ENCODE data around the gene CTU1. TPM values are rescaled to one million over a fixed set of nuclear protein-coding genes. Genes with fewer than 3 reads are reported as not detected.

Gene CTU1
- total and polyA plus RNA-seq, 10 of the 15 experiments (the other 5 are each of a cell fraction or from before 2014, with no cell fraction given), result 0.02 to 10.5 (median 3.0) TPM; not detected in 1

- TF ChIP-seq POU2F2 (IDR thresholded peaks at IDR 0.05; ENCODE audit: borderline replicate concordance, low read depth, low read length), result no peak
- peak; percentile 70 for TF ChIP-seq ZNF24 (IDR thresholded peaks at IDR 0.05)
- TF ChIP-seq USF2 (IDR thresholded peaks at IDR 0.05; ENCODE audit: borderline replicate concordance, low read depth, low read length), result no peak
- no peak for TF ChIP-seq E4F1 (IDR thresholded peaks at IDR 0.05; ENCODE audit: borderline replicate concordance, partially characterized antibody)
- no peak for TF ChIP-seq LARP7 (IDR thresholded peaks at IDR 0.05)
- no peak for TF ChIP-seq MTA2 (IDR thresholded peaks at IDR 0.05; ENCODE audit: low read depth)
- TF ChIP-seq, protein P1, sequence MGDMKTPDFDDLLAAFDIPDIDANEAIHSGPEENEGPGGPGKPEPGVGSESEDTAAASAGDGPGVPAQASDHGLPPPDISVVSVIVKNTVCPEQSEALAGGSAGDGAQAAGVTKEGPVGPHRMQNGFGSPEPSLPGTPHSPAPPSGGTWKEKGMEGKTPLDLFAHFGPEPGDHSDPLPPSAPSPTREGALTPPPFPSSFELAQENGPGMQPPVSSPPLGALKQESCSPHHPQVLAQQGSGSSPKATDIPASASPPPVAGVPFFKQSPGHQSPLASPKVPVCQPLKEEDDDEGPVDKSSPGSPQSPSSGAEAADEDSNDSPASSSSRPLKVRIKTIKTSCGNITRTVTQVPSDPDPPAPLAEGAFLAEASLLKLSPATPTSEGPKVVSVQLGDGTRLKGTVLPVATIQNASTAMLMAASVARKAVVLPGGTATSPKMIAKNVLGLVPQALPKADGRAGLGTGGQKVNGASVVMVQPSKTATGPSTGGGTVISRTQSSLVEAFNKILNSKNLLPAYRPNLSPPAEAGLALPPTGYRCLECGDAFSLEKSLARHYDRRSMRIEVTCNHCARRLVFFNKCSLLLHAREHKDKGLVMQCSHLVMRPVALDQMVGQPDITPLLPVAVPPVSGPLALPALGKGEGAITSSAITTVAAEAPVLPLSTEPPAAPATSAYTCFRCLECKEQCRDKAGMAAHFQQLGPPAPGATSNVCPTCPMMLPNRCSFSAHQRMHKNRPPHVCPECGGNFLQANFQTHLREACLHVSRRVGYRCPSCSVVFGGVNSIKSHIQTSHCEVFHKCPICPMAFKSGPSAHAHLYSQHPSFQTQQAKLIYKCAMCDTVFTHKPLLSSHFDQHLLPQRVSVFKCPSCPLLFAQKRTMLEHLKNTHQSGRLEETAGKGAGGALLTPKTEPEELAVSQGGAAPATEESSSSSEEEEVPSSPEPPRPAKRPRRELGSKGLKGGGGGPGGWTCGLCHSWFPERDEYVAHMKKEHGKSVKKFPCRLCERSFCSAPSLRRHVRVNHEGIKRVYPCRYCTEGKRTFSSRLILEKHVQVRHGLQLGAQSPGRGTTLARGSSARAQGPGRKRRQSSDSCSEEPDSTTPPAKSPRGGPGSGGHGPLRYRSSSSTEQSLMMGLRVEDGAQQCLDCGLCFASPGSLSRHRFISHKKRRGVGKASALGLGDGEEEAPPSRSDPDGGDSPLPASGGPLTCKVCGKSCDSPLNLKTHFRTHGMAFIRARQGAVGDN (IDR thresholded peaks at IDR 0.05), result no peak
- in situ Hi-C loops (cut with MboI) (no loop called here), intact Hi-C loops (cut with micrococcal nuclease; ENCODE audit: unreplicated experiment) (no loop called here)
- Histone ChIP-seq H3K9me3 (replicated peaks; ENCODE audit: control insufficient read depth, insufficient read depth, low read length) (no peaks in the 10 kb centered on the region; the same call in 2 of the 3 replicates), H3K9ac (ENCODE audit: control insufficient read depth, insufficient read depth, low read length) (no peak overlapping the region), H4K20me1 (ENCODE audit: control insufficient read depth, insufficient read depth) (no peaks in the 10 kb centered on the region), H2AFZ (ENCODE audit: control insufficient read depth, low read depth, low read length) (no peak overlapping the region), H3K36me3 (ENCODE audit: control insufficient read depth in 2 of 2, insufficient read depth in 2 of 2, low read length in 1 of 2) (no peaks in the 10 kb centered on the region), H3K4me3 (no peak overlapping the region), H3K27ac (ENCODE audit: control insufficient read depth, insufficient read depth) (no peak overlapping the region), H3K4me2 (ENCODE audit: control insufficient read depth, insufficient read depth) (no peak overlapping the region), H3K27me3 (replicated peaks in 1 of 2; ENCODE audit: control insufficient read depth in 2 of 2, insufficient read depth in 2 of 2, low read length in 1 of 2) (no peaks in the 10 kb centered on the region; a peak in 1 of 4 replicates), H3K79me2 (ENCODE audit: control insufficient read depth, insufficient read depth, low read length) (no peaks in the 10 kb centered on the region), H3K4me1 (ENCODE audit: control insufficient read depth, insufficient read depth, low read length) (no peaks in the 10 kb centered on the region)
- ChIA-PET SMC1A (ENCODE audit: uncharacterized antibody, unreplicated experiment) (no interaction called here), POLR2A (no interaction called here), RAD21 (ENCODE audit: unreplicated experiment) (no interaction called here), CTCF (no interaction called here)
- ATAC-seq (no peak), FAIRE-seq (no peak), DNase-seq (ENCODE audit: low read depth, low spot score) (no peak)
- WGBS (ENCODE audit: insufficient coverage, insufficient replicate concordance, low lambda C conversion rate, missing lambda C conversion rate), result 24% methylated on average over 6 of the region's 6 CpGs
- BruUV-seq (replicated peaks), result no TSS peak
These were observed 30.4 kb upstream of the CTU1 start for GRCh38 chr19:51138549-51138979.

Data from GM12878 (cell line).